Putamen (tissue), 1 donor: ENCODE data around the gene UBL4B.
"Not testable (repeated sequence)": the region's sequence is repeated elsewhere in the genome, so short reads cannot be mapped to it uniquely, and the experiment has no call there.

Experiments
- DNase-seq: peaks from one replicate; pipeline ENCODE4 v3.0.0-alpha.2; 2016; ENCODE audit warnings: low spot score

Gene UBL4B

GRCh38 chr1:110112143-110112542 lies at the start of gene UBL4B:
Gene UBL4B, plus strand, starts transcription at chr1:110112443. Its CDS starts 92 bp downstream, at chr1:110112535.
- no peak for DNase-seq

GRCh38 chr1:110062612-110063011 lies 49.6 kb upstream of the UBL4B start:
- DNase-seq: no peak

- DNase-seq: no peak
Observed at GRCh38 chr1:110063781-110064180, 48.5 kb upstream of the UBL4B start.

GRCh38 chr1:110064576-110065337 lies 47.5 kb upstream of the UBL4B start:
- DNase-seq: no peak

GRCh38 chr1:110065841-110066240 lies 46.4 kb upstream of the UBL4B start:
- no peak for DNase-seq

GRCh38 chr1:110067479-110067892 lies 44.8 kb upstream of the UBL4B start:
- DNase-seq: no peak

GRCh38 chr1:110067893-110068645 lies 44.2 kb upstream of the UBL4B start:
- DNase-seq: no peak

GRCh38 chr1:110068646-110069403 lies 43.4 kb upstream of the UBL4B start:
- no peak for DNase-seq

GRCh38 chr1:110069404-110070281 lies 42.6 kb upstream of the UBL4B start:
- DNase-seq: no peak

- DNase-seq: no peak
Observed at GRCh38 chr1:110070282-110070669, 42.0 kb upstream of the UBL4B start.

- no peak for DNase-seq
Observed at GRCh38 chr1:110070671-110071242, 41.5 kb upstream of the UBL4B start, which contains the start of gene ALX3. Gene ALX3, minus strand, starts transcription at chr1:110070672. Its CDS starts 60 bp downstream, at chr1:110070612.

GRCh38 chr1:110074166-110074565 lies 38.1 kb upstream of the UBL4B start:
- no peak for DNase-seq

- DNase-seq: no peak
Observed at GRCh38 chr1:110076789-110077500, 35.3 kb upstream of the UBL4B start.

GRCh38 chr1:110079995-110080394 lies 32.2 kb upstream of the UBL4B start:
- not testable (repeated sequence) for DNase-seq

- DNase-seq: no peak
Observed at GRCh38 chr1:110081061-110081460, 31.2 kb upstream of the UBL4B start.

GRCh38 chr1:110082477-110082876 lies 29.8 kb upstream of the UBL4B start:
- no peak for DNase-seq

- no peak for DNase-seq
Observed at GRCh38 chr1:110083061-110083865, 29.0 kb upstream of the UBL4B start.

GRCh38 chr1:110083866-110084226 lies 28.4 kb upstream of the UBL4B start:
- DNase-seq: no peak

GRCh38 chr1:110084227-110085078 lies 27.8 kb upstream of the UBL4B start:
- no peak for DNase-seq
